HepG2 (cell line): Measurements from ENCODE around the gene KXD1. TPM values are rescaled to one million over a fixed set of nuclear protein-coding genes. Genes with fewer than 3 reads are reported as not detected.
A peak's percentile ranks its signal among the peaks of the same experiment; 100 is the strongest.

Experiments used
- BRD4 ChIP-seq: sonication (generic); formaldehyde crosslinking; IDR thresholded peaks from 2 replicates; pipeline ENCODE4 v1.4.0; 2020; ENCODE audit warnings: missing genetic modification reagents
- CREM ChIP-seq, 2 experiments: sonication (generic) in 1 of 2; formaldehyde crosslinking in 1 of 2; IDR thresholded peaks; 2 replicates each; pipeline versions ENCODE4 v1.4.0 to v1.6.1; 2016 to 2020; ENCODE audit warnings: antibody characterized with exemption in 1 of 2, mild to moderate bottlenecking in 1 of 2, missing genetic modification reagents in 1 of 2
- FOXJ3 ChIP-seq: sonication (generic); formaldehyde crosslinking; IDR thresholded peaks from 2 replicates; pipeline ENCODE4 v1.4.0; 2020; ENCODE audit warnings: missing genetic modification reagents, mild to moderate bottlenecking, borderline replicate concordance
- GLI4 ChIP-seq: sonication (generic); formaldehyde crosslinking; IDR thresholded peaks from 2 replicates; pipeline ENCODE4 v1.5.1; 2020; ENCODE audit warnings: missing genetic modification reagents, mild to moderate bottlenecking, moderate library complexity, borderline replicate concordance
- ISX ChIP-seq: sonication (generic); formaldehyde crosslinking; conservative IDR thresholded peaks from 2 replicates; pipeline ENCODE4 v1.5.0; 2020; ENCODE audit warnings: missing genetic modification reagents
- KDM4B ChIP-seq: sonication (generic); formaldehyde crosslinking; IDR thresholded peaks from 2 replicates; pipeline ENCODE4 v1.4.0; 2020; ENCODE audit warnings: missing genetic modification reagents
- KLF12 ChIP-seq: sonication (generic); formaldehyde crosslinking; IDR thresholded peaks from 2 replicates; pipeline ENCODE4 v1.4.0; 2020; ENCODE audit warnings: missing genetic modification reagents, borderline replicate concordance
- SNAPC2 ChIP-seq: sonication (generic); formaldehyde crosslinking; IDR thresholded peaks from 2 replicates; pipeline ENCODE4 v1.8.1; 2022; ENCODE audit warnings: mild to moderate bottlenecking, missing genetic modification reagents
- ZBTB10 ChIP-seq: sonication (generic); formaldehyde crosslinking; IDR thresholded peaks from 2 replicates; pipeline ENCODE4 v1.4.0; 2020; ENCODE audit warnings: missing genetic modification reagents, borderline replicate concordance
- ZFAT ChIP-seq: sonication (generic); formaldehyde crosslinking; conservative IDR thresholded peaks from 2 replicates; pipeline ENCODE4 v1.8.1; 2023; ENCODE audit warnings: missing genetic modification reagents, inconsistent platforms
- ZNF121 ChIP-seq: sonication (generic); formaldehyde crosslinking; IDR thresholded peaks from 2 replicates; pipeline ENCODE4 v1.5.0; 2020; ENCODE audit warnings: mild to moderate bottlenecking, missing genetic modification reagents
- ZNF280B ChIP-seq: sonication (generic); formaldehyde crosslinking; IDR thresholded peaks from 2 replicates; pipeline ENCODE4 v1.5.0; 2020; ENCODE audit warnings: missing genetic modification reagents, mild to moderate bottlenecking, borderline replicate concordance
- ZNF331 ChIP-seq: sonication (generic); formaldehyde crosslinking; IDR thresholded peaks from 2 replicates; pipeline ENCODE4 v1.4.0; 2020; ENCODE audit warnings: missing genetic modification reagents
- ZNF33A ChIP-seq: sonication (generic); formaldehyde crosslinking; IDR thresholded peaks from 2 replicates; pipeline ENCODE4 v1.5.1; 2020; ENCODE audit warnings: missing genetic modification reagents, mild to moderate bottlenecking, moderate library complexity, borderline replicate concordance
- ZNF543 ChIP-seq: sonication (generic); formaldehyde crosslinking; IDR thresholded peaks from 2 replicates; pipeline ENCODE4 v1.4.0; 2020; ENCODE audit warnings: mild to moderate bottlenecking, missing genetic modification reagents
- ZZZ3 ChIP-seq: sonication (generic); formaldehyde crosslinking; IDR thresholded peaks from 2 replicates; pipeline ENCODE4 v1.4.0; 2020; ENCODE audit warnings: missing genetic modification reagents, mild to moderate bottlenecking, borderline replicate concordance
- polyA plus RNA-seq, 8 experiments: library from polyadenylated mRNA; depleted of rRNA in 3 of 8; stranded (reverse) in 7 of 8; unstranded in 1 of 8; fragments of >200 nt; fragmentation: Illumina TruSeq in 4 of 8; extraction: Trizol in 4 of 8; gene quantifications; 2 replicates each; pipeline versions ENCODE4 v1.2.1 to v1.2.3, GENCODE V29; 2011 to 2016; ENCODE audit warnings: low read depth in 4 of 8, missing spikeins in 1 of 8, mixed read lengths in 1 of 8; ENCODE audit not compliant: insufficient read depth in 1 of 8
- total RNA-seq, 5 experiments: library from RNA; depleted of rRNA; stranded (reverse); fragments of >200 nt; fragmentation: Illumina TruSeq; extraction: Trizol; gene quantifications; 2 replicates each; pipeline ENCODE4 v1.2.3, GENCODE V29; 2016; ENCODE audit warnings: low read depth in 1 of 5
- TF ChIP-seq, protein P1 (sequence below): sonication (generic); formaldehyde crosslinking; IDR thresholded peaks from 2 replicates; pipeline ENCODE4 v1.4.0; 2020; ENCODE audit warnings: missing genetic modification reagents, borderline replicate concordance
- TF ChIP-seq, protein P2 (sequence below): sonication (generic); formaldehyde crosslinking; IDR thresholded peaks from 2 replicates; pipeline ENCODE4 v1.5.0; 2020; ENCODE audit warnings: mild to moderate bottlenecking, missing genetic modification reagents

Gene KXD1
- total and polyA plus RNA-seq, 2 of the 13 experiments (the other 11 are each of a cell fraction or from before 2014, with no cell fraction given) = 44.6 to 143 TPM

GRCh38 chr19:18589380-18590272 lies 32.0 kb downstream of the KXD1 start (continued):
- TF ChIP-seq, protein P1, sequence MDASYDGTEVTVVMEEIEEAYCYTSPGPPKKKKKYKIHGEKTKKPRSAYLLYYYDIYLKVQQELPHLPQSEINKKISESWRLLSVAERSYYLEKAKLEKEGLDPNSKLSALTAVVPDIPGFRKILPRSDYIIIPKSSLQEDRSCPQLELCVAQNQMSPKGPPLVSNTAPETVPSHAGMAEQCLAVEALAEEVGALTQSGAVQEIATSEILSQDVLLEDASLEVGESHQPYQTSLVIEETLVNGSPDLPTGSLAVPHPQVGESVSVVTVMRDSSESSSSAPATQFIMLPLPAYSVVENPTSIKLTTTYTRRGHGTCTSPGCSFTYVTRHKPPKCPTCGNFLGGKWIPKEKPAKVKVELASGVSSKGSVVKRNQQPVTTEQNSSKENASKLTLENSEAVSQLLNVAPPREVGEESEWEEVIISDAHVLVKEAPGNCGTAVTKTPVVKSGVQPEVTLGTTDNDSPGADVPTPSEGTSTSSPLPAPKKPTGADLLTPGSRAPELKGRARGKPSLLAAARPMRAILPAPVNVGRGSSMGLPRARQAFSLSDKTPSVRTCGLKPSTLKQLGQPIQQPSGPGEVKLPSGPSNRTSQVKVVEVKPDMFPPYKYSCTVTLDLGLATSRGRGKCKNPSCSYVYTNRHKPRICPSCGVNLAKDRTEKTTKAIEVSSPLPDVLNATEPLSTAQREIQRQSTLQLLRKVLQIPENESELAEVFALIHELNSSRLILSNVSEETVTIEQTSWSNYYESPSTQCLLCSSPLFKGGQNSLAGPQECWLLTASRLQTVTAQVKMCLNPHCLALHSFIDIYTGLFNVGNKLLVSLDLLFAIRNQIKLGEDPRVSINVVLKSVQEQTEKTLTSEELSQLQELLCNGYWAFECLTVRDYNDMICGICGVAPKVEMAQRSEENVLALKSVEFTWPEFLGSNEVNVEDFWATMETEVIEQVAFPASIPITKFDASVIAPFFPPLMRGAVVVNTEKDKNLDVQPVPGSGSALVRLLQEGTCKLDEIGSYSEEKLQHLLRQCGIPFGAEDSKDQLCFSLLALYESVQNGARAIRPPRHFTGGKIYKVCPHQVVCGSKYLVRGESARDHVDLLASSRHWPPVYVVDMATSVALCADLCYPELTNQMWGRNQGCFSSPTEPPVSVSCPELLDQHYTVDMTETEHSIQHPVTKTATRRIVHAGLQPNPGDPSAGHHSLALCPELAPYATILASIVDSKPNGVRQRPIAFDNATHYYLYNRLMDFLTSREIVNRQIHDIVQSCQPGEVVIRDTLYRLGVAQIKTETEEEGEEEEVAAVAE (CRISPR knock-in tag) = no peak
- TF ChIP-seq SNAPC2 (CRISPR knock-in tag) = peak; percentile 83
- TF ChIP-seq ZNF121 (CRISPR knock-in tag) = no peak; the same call in 1 of the 2 replicates
- TF ChIP-seq, protein P2, sequence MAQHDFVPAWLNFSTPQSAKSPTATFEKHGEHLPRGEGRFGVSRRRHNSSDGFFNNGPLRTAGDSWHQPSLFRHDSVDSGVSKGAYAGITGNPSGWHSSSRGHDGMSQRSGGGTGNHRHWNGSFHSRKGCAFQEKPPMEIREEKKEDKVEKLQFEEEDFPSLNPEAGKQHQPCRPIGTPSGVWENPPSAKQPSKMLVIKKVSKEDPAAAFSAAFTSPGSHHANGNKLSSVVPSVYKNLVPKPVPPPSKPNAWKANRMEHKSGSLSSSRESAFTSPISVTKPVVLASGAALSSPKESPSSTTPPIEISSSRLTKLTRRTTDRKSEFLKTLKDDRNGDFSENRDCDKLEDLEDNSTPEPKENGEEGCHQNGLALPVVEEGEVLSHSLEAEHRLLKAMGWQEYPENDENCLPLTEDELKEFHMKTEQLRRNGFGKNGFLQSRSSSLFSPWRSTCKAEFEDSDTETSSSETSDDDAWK (CRISPR knock-in tag) = no peak
- peak; percentile 86; the same call in 1 of the 2 replicates for TF ChIP-seq ZZZ3 (CRISPR knock-in tag)
- peak; percentile 67; the same call in 1 of the 2 replicates for TF ChIP-seq ISX
- no peak for TF ChIP-seq ZNF33A (CRISPR knock-in tag)
- TF ChIP-seq ZNF280B (CRISPR knock-in tag) = peak; percentile 95
- TF ChIP-seq GLI4 (CRISPR knock-in tag) = peak; percentile 84
- no peak for TF ChIP-seq KDM4B (CRISPR knock-in tag)
- TF ChIP-seq FOXJ3 = no peak; the same call in 1 of the 2 replicates
- TF ChIP-seq KLF12 = 0 out of 2 replicates have a peak, but pooled peaks have one; percentile 64
- TF ChIP-seq CREM (IDR thresholded peaks at IDR 0.05) = no peak
- no peak for TF ChIP-seq CREM (CRISPR knock-in tag; IDR thresholded peaks at IDR 0.05)
- TF ChIP-seq ZNF331 (CRISPR knock-in tag) = peak; percentile 87
- peak; percentile 78; the same call in 1 of the 2 replicates for TF ChIP-seq ZBTB10
- peak; percentile 76; the same call in 1 of the 2 replicates for TF ChIP-seq BRD4 (CRISPR knock-in tag)
- peak; percentile 89 for TF ChIP-seq ZFAT (CRISPR knock-in tag)
- peak; percentile 89 for TF ChIP-seq ZNF543 (CRISPR knock-in tag)
